Activated CD4-positive, alpha-beta T cell treated with anti-CD3 and anti-CD28 coated beads for 4 hours (primary cell): Measurements from ENCODE around the gene RNF217.
"Not testable (repeated sequence)": the region's sequence is repeated elsewhere in the genome, so short reads cannot be mapped to it uniquely, and the experiment has no call there.

Experiments used
- DNase-seq, 2 donors: peaks; one replicate each; pipeline ENCODE4 v3.0.0-alpha.2; 2020

RNF217 gene

GRCh38 chr6:125066140-125066539 lies 103.9 kb downstream of the RNF217 start:
- no peak for DNase-seq

- DNase-seq, result no peak
Measured at GRCh38 chr6:125066964-125067363, 104.7 kb downstream of the RNF217 start.

- no peak for DNase-seq
Measured at GRCh38 chr6:125067552-125067951, 105.3 kb downstream of the RNF217 start.

- DNase-seq, result no peak
Measured at GRCh38 chr6:125073071-125073470, 110.8 kb downstream of the RNF217 start.

GRCh38 chr6:125074120-125074519 lies 111.9 kb downstream of the RNF217 start:
- DNase-seq, result no peak

GRCh38 chr6:125075073-125075472 lies 112.8 kb downstream of the RNF217 start:
- DNase-seq, result not testable (repeated sequence)

GRCh38 chr6:125075741-125076481 lies 113.7 kb downstream of the RNF217 start:
- no peak for DNase-seq

- no peak for DNase-seq
Measured at GRCh38 chr6:125076482-125076742, 114.2 kb downstream of the RNF217 start.

GRCh38 chr6:125077453-125077852 lies 115.2 kb downstream of the RNF217 start:
- no peak for DNase-seq

GRCh38 chr6:125078602-125079321 lies 116.5 kb downstream of the RNF217 start:
- no peak for DNase-seq

- no peak for DNase-seq
Measured at GRCh38 chr6:125082908-125083683, 120.9 kb downstream of the RNF217 start.

- no peak for DNase-seq
Measured at GRCh38 chr6:125083684-125083990, 121.4 kb downstream of the RNF217 start.

- no peak for DNase-seq
Measured at GRCh38 chr6:125086716-125087115, 124.5 kb downstream of the RNF217 start.

GRCh38 chr6:125088963-125089362 lies 126.7 kb downstream of the RNF217 start:
- no peak for DNase-seq

GRCh38 chr6:125094563-125094962 lies 132.3 kb downstream of the RNF217 start:
- no peak for DNase-seq

- DNase-seq, result no peak
Measured at GRCh38 chr6:125095580-125096301, 133.5 kb downstream of the RNF217 start.

GRCh38 chr6:125097186-125097585 lies 134.9 kb downstream of the RNF217 start:
- no peak for DNase-seq

GRCh38 chr6:125098253-125098652 lies 136.0 kb downstream of the RNF217 start:
- DNase-seq, result no peak

GRCh38 chr6:125099211-125100073 lies 137.2 kb downstream of the RNF217 start:
- DNase-seq, result peak in 1 of 2 donors; percentile 4

GRCh38 chr6:125100074-125100652 lies 137.9 kb downstream of the RNF217 start:
- DNase-seq, result no peak

- DNase-seq, result no peak
Measured at GRCh38 chr6:125101128-125101527, 138.9 kb downstream of the RNF217 start.

- no peak for DNase-seq
Measured at GRCh38 chr6:125101631-125102030, 139.4 kb downstream of the RNF217 start.
